H1 (cell line): Measurements from ENCODE around the gene SPATS2L.

Experiments used
- CBX8 ChIP-seq: fragments of 300-800, 300-1000 bp; sonication (generic); IDR thresholded peaks from 2 replicates; pipeline ENCODE4 v1.7.1; 2016; ENCODE audit warnings: low read depth, low read length, borderline replicate concordance
- CEBPB ChIP-seq: IDR thresholded peaks from 2 replicates; pipeline ENCODE4 v1.6.1; 2012; ENCODE audit warnings: low read depth, low read length
- CHD1 ChIP-seq: IDR thresholded peaks from 2 replicates; pipeline ENCODE4 v1.6.1; 2012; ENCODE audit warnings: low read depth, low read length, improper control_type of control experiment
- EZH2 ChIP-seq: fragments of 200-600 bp; sonication (generic); IDR thresholded peaks from 2 replicates; pipeline ENCODE4 v1.7.1; 2012; ENCODE audit warnings: low read depth, mild to moderate bottlenecking, moderate library complexity, low read length, inconsistent platforms; ENCODE audit not compliant: severe bottlenecking
- KDM1A ChIP-seq: fragments of 200-600, 300-600 bp; sonication (generic); IDR thresholded peaks from 2 replicates; pipeline ENCODE4 v1.7.1; 2016; ENCODE audit warnings: mild to moderate bottlenecking, low read length, borderline replicate concordance
- POLR2A ChIP-seq, 2 experiments: IDR thresholded peaks; 1 replicate in 1 of 2; 2 replicates in 1 of 2; pipeline ENCODE4 v1.6.1; 2011; ENCODE audit warnings: low read depth in 2 of 2, low read length in 2 of 2, mild to moderate bottlenecking in 2 of 2; ENCODE audit errors: control extremely low read depth in 1 of 2
- RFX5 ChIP-seq: IDR thresholded peaks from 2 replicates; pipeline ENCODE4 v1.6.1; 2011; ENCODE audit warnings: low read depth, low read length, improper control_type of control experiment, borderline replicate concordance
- RNF2 ChIP-seq: fragments of 200-900, 300-1000 bp; sonication (generic); IDR thresholded peaks from 2 replicates; pipeline ENCODE4 v1.7.1; 2016; ENCODE audit warnings: borderline replicate concordance, low read depth, mild to moderate bottlenecking, antibody characterized with exemption, low read length; ENCODE audit not compliant: poor library complexity, severe bottlenecking; ENCODE audit errors: missing control alignments
- SUZ12 ChIP-seq: fragments of 200-600 bp; sonication (generic); IDR thresholded peaks from 2 replicates; pipeline ENCODE4 v1.6.1; 2012; ENCODE audit warnings: mild to moderate bottlenecking, inconsistent platforms, low read length, moderate library complexity, mixed read lengths
- TF ChIP-seq, protein P1 (sequence below), 3 experiments: IDR thresholded peaks; 1 replicate in 2 of 3; 2 replicates in 1 of 3; pipeline versions ENCODE4 v1.5.1 to v1.6.1; 2011; ENCODE audit warnings: low read length in 3 of 3, mild to moderate bottlenecking in 3 of 3, inconsistent platforms in 2 of 3, low read depth in 1 of 3, moderate library complexity in 1 of 3; ENCODE audit not compliant: insufficient read depth in 1 of 3; ENCODE audit errors: control extremely low read depth in 1 of 3

DNA sequence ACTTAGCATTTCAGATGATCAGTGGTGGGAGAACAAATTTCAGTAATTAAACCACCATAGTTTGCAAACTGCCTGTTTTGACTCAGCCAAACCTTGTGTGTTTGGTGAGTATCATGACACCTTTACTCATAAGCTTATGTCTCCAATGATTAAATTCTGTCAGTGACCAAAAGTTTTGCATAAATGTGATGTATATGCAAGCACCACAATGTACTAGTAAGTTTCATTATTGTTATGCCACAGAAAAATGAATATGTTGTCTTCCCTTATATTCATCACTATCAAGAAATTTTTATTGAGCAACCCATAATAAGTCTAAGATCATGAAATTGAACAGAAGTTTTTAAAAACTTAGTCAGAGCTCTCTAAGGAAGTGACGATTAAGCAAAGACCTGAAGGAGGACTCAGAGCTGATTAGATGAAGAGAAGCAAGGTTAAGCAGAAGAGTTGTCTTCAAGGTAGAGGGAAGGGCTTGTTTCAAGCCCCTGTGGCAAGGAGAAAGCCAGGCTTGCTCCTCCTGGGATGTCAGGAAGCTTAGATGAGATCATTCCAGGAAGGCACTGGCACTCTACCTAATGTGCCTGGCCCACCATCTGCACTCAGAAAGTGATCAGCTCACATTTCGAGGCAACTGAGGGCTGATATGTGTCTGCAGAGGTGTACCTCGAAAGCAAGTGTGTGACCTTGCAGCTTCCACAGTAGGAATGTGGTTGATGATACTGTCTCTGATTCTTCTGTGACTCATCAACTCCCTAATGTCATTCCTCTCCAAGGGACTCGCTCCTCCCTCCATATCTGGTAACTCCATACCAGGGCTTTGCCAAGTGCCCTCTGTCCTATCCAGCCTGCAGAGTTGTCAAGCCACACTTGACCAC lies 148.7 kb downstream of the SPATS2L start:
- TF ChIP-seq POLR2A (IDR thresholded peaks at IDR 0.05; ENCODE audit: control extremely low read depth in 1 of 2, low read depth in 2 of 2, low read length in 2 of 2), result no peak
- TF ChIP-seq, protein P1, sequence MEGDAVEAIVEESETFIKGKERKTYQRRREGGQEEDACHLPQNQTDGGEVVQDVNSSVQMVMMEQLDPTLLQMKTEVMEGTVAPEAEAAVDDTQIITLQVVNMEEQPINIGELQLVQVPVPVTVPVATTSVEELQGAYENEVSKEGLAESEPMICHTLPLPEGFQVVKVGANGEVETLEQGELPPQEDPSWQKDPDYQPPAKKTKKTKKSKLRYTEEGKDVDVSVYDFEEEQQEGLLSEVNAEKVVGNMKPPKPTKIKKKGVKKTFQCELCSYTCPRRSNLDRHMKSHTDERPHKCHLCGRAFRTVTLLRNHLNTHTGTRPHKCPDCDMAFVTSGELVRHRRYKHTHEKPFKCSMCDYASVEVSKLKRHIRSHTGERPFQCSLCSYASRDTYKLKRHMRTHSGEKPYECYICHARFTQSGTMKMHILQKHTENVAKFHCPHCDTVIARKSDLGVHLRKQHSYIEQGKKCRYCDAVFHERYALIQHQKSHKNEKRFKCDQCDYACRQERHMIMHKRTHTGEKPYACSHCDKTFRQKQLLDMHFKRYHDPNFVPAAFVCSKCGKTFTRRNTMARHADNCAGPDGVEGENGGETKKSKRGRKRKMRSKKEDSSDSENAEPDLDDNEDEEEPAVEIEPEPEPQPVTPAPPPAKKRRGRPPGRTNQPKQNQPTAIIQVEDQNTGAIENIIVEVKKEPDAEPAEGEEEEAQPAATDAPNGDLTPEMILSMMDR (IDR thresholded peaks at IDR 0.05; ENCODE audit: control extremely low read depth in 1 of 3, insufficient read depth in 1 of 3, low read depth in 1 of 3, low read length in 3 of 3), result no peak
- TF ChIP-seq RNF2, result no peak
- no peak for TF ChIP-seq CEBPB
- TF ChIP-seq EZH2, result no peak
- TF ChIP-seq RFX5, result no peak
- TF ChIP-seq KDM1A, result no peak
- no peak for TF ChIP-seq CHD1
- TF ChIP-seq CBX8, result no peak
- TF ChIP-seq SUZ12, result no peak
